Measurements from ENCODE around the gene SLC5A7.
A peak's percentile ranks its signal among the peaks of the same experiment; 100 is the strongest.

Gene SLC5A7

DNA sequence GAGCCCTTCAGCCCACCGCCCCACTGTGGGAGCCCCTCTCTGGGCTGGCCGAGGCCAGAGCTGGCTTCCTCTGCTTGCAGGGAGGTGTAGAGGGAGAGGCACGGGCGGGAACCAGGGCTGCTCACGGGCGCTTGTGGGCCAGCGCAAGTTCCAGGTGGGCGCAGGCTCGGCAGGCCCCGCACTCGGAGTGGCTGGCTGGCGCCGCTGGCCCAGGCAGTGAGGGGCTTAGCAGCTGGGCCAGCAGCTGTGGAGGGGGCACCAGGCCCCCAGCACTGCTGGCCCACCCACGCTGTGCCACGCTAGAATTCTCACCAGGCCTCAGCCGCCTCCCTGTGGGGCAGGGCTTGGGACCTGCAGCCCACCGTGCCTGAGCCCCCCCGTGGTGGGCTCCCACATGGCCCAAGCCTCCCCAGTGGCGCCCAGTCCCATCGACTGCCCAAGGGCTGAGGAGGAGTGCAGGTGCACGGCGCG lies 45.2 kb downstream of the SLC5A7 start:
- DNase-seq (ENCODE audit: extremely low read depth, insufficient read length): no peak
- Histone ChIP-seq H3K4me3 (replicated peaks; ENCODE audit: low read depth, low read length) (no peak overlapping the region), H3K36me3 (ENCODE audit: control insufficient read depth, insufficient read depth, low read length) (no peaks in the 10 kb centered on the region), H3K27me3 (replicated peaks; ENCODE audit: control insufficient read depth, insufficient read depth, low read length) (no peaks in the 10 kb centered on the region)
- TF ChIP-seq, protein P1, sequence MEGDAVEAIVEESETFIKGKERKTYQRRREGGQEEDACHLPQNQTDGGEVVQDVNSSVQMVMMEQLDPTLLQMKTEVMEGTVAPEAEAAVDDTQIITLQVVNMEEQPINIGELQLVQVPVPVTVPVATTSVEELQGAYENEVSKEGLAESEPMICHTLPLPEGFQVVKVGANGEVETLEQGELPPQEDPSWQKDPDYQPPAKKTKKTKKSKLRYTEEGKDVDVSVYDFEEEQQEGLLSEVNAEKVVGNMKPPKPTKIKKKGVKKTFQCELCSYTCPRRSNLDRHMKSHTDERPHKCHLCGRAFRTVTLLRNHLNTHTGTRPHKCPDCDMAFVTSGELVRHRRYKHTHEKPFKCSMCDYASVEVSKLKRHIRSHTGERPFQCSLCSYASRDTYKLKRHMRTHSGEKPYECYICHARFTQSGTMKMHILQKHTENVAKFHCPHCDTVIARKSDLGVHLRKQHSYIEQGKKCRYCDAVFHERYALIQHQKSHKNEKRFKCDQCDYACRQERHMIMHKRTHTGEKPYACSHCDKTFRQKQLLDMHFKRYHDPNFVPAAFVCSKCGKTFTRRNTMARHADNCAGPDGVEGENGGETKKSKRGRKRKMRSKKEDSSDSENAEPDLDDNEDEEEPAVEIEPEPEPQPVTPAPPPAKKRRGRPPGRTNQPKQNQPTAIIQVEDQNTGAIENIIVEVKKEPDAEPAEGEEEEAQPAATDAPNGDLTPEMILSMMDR (IDR thresholded peaks at IDR 0.05; ENCODE audit: insufficient read depth, low read length, poor library complexity, severe bottlenecking): no peak

DNA sequence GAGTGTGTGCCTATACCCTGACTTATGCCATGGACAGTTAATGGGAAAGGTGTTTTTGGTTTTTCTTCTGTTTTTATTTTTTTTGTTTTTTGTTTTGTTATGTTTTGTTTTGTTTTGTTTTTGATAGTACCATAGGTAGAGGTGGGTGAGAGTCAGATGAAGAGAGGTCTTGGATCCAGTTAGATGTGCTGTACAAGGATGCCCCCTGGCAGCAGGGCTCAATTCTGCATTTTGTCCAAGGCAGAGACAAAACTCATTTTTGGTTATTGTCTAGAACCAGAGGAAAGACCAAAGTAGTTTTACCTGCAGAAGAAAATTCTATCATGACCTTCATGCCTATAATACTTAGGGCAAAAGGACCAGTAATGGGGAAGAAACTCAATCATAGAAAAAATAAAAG lies 48.5 kb downstream of the SLC5A7 start:
- TF ChIP-seq, protein P1 (IDR thresholded peaks at IDR 0.05; ENCODE audit: insufficient read depth, low read length, poor library complexity, severe bottlenecking): peak; percentile 26
- Histone ChIP-seq H3K4me3 (replicated peaks; ENCODE audit: low read depth, low read length) (no peak overlapping the region), H3K36me3 (ENCODE audit: control insufficient read depth, insufficient read depth, low read length) (no peaks in the 10 kb centered on the region), H3K27me3 (replicated peaks; ENCODE audit: control insufficient read depth, insufficient read depth, low read length) (no peaks in the 10 kb centered on the region)
- no peak for DNase-seq (ENCODE audit: extremely low read depth, insufficient read length)

DNA sequence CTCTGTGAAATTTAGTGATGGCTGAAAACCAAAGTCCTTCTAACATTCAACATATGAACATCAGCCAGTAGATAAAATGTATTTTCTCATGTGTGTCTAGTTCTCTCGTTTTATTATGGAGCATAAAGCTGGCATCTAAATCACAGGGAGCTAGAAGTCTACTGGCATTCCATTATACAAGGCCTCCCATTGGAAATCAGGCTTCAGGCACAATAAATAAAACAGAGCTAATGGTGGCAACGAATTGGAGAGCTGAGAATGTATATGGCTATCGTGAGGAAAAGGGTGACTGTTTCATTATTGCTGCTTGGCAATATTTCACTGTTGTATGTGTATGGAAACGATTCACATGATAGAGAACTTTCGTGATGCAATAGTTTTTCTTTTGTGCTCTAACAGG lies 62.4 kb downstream of the SLC5A7 start:
- Histone ChIP-seq H3K36me3 (ENCODE audit: control insufficient read depth, insufficient read depth, low read length) (no peaks in the 10 kb centered on the region), H3K4me3 (replicated peaks; ENCODE audit: low read depth, low read length) (no peak overlapping the region), H3K27me3 (replicated peaks; ENCODE audit: control insufficient read depth, insufficient read depth, low read length) (no peaks in the 10 kb centered on the region)
- TF ChIP-seq, protein P1 (IDR thresholded peaks at IDR 0.05; ENCODE audit: insufficient read depth, low read length, poor library complexity, severe bottlenecking): no peak
- no peak for DNase-seq (ENCODE audit: extremely low read depth, insufficient read length)

DNA sequence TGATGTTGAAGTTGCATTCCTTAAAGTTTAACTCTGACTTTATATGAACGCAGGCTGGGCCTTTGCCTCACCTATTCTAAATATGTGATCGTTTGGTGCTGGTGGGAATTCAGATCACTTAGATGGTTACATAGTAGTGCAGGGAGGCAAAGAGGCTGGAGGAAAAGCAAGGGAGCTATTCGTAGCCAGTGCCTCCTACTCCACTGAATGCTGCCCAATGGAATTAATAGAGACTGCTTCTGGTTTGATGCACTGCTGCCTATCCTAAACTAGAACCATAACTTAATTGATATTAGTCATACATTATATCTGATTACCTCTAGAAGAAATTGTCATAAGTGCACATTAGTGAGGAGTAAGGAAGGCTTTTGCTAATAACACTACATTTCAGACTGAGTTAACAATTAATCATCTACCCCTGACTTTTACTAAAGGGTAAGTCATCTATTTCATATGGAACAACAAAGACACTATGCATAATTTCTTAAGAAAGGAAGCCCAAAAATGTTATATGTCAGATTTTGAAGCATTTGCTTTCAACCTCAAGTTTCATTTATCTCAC lies 72.3 kb downstream of the SLC5A7 start:
- Histone ChIP-seq H3K27me3 (replicated peaks; ENCODE audit: control insufficient read depth, insufficient read depth, low read length) (no peaks in the 10 kb centered on the region), H3K4me3 (replicated peaks; ENCODE audit: low read depth, low read length) (no peak overlapping the region), H3K36me3 (ENCODE audit: control insufficient read depth, insufficient read depth, low read length) (no peaks in the 10 kb centered on the region)
- DNase-seq (ENCODE audit: extremely low read depth, insufficient read length): no peak
- TF ChIP-seq, protein P1 (IDR thresholded peaks at IDR 0.05; ENCODE audit: insufficient read depth, low read length, poor library complexity, severe bottlenecking): no peak

DNA sequence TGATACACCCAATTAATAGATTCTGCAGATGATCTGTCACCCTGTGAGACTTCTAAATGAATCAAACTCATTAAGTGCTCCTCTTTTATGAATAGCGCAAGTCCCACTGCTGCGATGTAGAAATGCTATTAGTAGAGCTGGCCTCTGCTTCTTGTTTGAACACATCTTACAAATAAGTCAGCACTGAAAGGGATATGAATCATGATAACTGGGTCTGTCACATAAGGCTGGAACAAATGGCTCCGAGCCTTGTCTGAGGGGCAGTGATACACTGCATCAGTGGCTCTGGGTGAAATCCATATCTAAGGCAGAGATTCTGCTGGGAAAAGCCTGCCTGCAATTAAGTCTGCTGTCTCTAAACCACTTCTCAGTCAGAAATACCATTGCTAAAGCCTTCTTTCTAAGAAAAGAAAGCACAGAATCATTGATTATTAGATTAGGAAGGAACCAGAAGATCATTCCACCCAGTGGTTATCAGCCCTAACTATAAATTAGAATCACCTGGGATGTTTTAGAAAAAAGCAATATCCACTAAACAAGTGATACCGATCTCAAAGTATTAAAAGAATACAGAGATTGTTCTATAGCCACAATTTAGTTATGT lies 75.2 kb downstream of the SLC5A7 start:
- TF ChIP-seq, protein P1 (IDR thresholded peaks at IDR 0.05; ENCODE audit: insufficient read depth, low read length, poor library complexity, severe bottlenecking): no peak
- no peaks in the 10 kb centered on the region for H3K36me3 ChIP-seq (ENCODE audit: control insufficient read depth, insufficient read depth, low read length)
- H3K4me3 ChIP-seq (replicated peaks; ENCODE audit: low read depth, low read length): no peak overlapping the region
- no peaks in the 10 kb centered on the region for H3K27me3 ChIP-seq (replicated peaks; ENCODE audit: control insufficient read depth, insufficient read depth, low read length)
- DNase-seq (ENCODE audit: extremely low read depth, insufficient read length): no peak

Data from GM06990 (cell line).